ENCODE data around the gene TFCP2.

DNA sequence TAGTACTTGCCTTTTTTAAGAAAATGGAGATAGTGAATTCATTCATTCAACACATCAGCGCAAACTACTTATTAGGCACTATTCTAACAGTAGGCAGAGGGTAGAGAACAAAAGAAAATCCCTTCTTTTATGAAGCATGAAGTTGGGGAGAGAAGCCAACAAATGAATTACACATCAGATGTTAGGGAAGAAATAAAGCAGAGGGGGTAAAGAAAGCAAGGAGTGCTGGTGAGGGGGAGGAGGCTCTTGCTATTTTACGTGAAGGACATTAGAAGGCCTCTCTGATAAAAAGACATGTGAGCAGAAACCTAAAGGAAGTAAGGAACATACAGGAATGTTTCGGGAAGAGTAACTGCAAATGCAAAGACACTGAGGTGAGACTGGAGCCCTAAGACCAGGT is 22.2 kb downstream of the TFCP2 start:
- TF ChIP-seq CTCF (conservative IDR thresholded peaks at IDR 0.05) = no peak
- TF ChIP-seq ZFX (IDR thresholded peaks at IDR 0.05) = no peak

All from C4-2B (cell line).